ENCODE results near the gene GPBAR1.

The GPBAR1 gene

DNA sequence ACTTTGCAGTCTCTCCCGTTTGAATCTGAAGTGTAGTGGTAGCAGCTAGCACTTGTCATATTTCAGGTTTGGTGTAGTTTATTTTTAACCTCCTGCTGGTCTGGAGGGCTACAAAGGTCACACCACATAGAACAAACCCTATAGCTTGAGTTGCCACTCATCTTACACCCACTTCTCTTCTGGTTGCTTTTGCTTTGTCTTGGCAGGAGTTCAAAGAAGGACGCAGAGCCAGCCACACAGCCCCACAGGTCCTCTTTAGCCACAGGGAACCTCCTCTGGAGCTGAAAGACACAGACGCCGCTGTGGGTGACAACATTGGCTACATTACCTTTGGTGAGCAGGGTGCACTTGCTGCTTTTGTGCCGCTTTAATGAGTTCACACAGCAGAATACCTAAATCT, 15.6 kb upstream of the GPBAR1 start:
- DNase-seq = no peak

GRCh38 chr2:218249691-218250090, 11.1 kb upstream of the GPBAR1 start:
- no peak for DNase-seq

GRCh38 chr2:218252509-218253231, 8.1 kb upstream of the GPBAR1 start:
- DNase-seq = no peak

GRCh38 chr2:218253232-218253625, 7.6 kb upstream of the GPBAR1 start:
- DNase-seq = no peak

DNA sequence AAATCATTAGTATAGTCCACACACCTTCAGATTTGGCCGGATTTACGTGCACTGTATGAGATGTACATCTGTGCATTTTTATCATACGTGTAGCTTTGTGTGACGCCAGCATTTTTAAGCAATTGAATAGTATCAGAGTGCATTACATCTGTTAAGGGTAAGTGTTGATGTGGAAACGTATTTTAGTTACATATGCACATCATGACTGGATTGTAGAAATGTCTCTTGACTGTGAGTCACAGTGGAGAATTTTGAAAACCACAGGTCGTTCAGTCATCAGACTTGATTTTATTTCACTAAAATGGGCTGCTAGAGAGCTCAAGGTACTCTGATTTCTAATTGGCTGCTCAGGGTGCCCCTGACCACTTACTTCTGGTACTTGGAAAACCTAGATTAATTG, 5.4 kb upstream of the GPBAR1 start:
- no peak for DNase-seq

DNA sequence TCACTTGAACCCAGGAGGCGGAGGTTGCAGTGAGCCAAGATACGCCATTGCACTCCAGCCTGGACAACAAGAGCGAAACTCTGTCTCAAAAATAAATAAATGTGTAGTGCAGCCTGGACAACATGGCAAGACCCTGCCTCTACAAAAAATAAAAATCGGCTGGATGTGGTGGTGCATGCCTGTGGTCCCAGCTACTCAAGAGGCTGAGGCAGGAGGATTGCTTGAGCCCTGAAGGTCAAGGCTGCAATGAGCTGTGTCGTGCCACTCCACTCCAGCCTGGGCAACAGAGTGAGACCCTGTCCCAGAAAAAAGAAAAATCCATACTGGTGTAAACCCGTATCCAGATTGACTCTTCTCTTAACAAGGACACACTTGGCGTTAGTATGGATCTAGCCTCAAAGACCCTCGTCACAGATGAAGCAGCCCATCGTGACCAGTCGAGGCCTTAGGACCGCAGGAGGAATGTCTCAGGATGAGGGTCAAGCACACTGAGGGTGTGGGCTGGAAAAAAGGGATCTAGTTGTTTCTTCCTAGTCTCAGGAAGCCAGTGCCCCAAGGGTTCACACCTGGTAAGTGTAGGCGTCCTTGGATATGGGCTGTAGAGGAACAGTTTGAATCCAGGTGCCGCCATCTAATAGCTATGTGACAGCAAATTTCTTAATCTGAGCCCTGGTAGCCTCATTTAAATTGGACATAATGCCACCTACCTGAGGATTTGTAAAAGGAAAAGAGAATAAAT, 4.0 kb upstream of the GPBAR1 start:
- DNase-seq = no peak

DNA sequence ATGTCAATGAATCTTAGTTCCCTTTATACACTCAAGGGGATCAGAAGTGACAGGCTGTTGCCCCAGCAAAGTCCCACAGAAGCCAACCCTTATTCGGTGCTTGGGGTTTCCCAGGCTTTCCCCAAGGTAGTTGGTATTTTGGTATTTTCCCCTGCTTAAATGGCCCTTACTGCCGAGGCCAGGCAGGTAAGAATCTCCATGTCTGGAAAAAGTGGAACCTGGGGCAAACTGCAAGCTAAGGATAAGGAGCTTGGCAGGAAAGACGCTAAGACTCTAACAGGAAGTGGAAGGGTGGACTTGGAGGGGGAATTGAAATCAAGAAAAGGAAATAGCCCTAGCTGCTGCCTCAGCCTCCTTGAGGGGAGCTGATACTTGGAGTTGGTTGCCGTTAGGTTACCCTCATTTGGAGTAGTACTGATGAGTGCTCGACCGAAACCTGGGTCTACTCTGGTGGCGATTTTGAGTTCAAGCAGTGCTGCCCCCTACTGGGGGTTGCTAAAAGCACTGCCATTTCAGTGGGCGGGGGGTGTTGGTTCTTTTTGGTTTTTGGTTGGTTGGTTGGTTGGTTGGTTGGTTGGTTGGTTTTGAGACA, 3.3 kb upstream of the GPBAR1 start:
- DNase-seq = peak; percentile 5

GRCh38 chr2:218259099-218259961, 1.5 kb upstream of the GPBAR1 start:
- DNase-seq = no peak

- no peak for DNase-seq
Observed at GRCh38 chr2:218260166-218260565, 649 bp upstream of the GPBAR1 start.

- no peak for DNase-seq
Observed at GRCh38 chr2:218261423-218262236, 815 bp downstream of the GPBAR1 start.

DNA sequence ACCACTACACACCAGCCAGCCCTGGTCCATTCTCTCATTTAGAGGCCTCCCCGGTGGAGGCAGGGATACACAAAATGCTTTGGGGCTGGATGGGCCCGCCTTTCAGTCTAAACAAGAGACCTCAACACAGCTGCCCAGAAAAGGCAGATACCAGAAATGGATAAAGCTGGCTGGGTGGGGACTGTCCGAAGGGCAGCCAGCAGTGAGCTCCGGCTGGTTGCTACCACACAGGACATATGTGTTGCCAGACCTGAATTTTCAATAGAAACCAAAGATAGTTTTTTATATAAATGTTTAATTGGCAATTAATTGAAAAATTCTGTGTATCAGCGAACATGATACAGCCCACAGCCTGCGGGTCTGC, 1.4 kb downstream of the GPBAR1 start:
- no peak for DNase-seq

DNA sequence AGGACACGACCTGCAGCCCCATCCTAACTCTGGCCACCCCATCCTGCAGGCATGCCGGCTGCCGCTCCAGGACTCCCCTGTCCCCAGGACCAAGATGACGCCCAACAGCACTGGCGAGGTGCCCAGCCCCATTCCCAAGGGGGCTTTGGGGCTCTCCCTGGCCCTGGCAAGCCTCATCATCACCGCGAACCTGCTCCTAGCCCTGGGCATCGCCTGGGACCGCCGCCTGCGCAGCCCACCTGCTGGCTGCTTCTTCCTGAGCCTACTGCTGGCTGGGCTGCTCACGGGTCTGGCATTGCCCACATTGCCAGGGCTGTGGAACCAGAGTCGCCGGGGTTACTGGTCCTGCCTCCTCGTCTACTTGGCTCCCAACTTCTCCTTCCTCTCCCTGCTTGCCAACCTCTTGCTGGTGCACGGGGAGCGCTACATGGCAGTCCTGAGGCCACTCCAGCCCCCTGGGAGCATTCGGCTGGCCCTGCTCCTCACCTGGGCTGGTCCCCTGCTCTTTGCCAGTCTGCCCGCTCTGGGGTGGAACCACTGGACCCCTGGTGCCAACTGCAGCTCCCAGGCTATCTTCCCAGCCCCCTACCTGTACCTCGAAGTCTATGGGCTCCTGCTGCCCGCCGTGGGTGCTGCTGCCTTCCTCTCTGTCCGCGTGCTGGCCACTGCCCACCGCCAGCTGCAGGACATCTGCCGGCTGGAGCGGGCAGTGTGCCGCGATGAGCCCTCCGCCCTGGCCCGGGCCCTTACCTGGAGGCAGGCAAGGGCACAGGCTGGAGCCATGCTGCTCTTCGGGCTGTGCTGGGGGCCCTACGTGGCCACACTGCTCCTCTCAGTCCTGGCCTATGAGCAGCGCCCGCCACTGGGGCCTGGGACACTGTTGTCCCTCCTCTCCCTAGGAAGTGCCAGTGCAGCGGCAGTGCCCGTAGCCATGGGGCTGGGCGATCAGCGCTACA, 2.1 kb downstream of the GPBAR1 start:
- DNase-seq = no peak

GRCh38 chr2:218263817-218264641, 3.2 kb downstream of the GPBAR1 start:
- no peak for DNase-seq

DNA sequence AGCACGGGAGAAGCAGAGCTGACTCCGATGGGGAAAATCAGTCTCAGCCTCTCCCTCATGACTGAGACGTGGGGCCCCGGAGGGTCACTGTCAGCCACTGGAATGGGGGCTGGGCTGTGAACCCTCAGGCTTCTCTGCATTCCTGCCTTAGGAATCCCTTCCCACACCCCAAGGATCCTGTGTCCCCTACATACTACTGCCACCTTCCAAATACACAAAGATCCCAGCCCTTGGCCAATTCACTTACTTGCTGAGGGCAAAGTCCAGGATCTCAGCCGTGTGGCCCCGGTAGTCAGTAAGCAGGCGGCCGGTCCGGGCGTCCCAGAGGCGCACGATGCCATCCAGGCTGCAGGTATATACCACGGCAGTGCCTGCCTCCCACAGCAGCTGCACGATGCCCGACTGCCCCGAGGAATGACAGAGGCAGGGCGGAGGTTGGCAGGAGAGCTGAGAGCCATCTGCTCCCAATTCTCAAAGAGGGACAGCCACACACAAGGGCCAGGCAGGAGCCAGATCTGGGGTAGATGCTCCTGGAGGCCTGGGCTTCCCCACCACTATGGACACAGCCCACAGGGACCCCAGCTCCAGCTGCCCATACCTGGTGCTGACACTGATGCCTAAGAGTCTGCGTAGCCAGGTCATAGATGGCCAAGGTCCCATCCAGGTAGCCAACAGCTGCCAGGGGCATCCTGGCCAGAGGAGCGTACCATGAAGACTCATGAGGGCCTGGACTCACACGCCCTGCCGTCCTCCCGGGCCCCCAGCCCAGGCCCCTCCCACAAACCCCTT, 4.2 kb downstream of the GPBAR1 start:
- DNase-seq = no peak

GRCh38 chr2:218265626-218266025, 4.8 kb downstream of the GPBAR1 start:
- DNase-seq = no peak

- no peak for DNase-seq
Observed at GRCh38 chr2:218266316-218266979, 5.6 kb downstream of the GPBAR1 start.

- DNase-seq = no peak
Observed at GRCh38 chr2:218267259-218267658, 6.4 kb downstream of the GPBAR1 start.

DNA sequence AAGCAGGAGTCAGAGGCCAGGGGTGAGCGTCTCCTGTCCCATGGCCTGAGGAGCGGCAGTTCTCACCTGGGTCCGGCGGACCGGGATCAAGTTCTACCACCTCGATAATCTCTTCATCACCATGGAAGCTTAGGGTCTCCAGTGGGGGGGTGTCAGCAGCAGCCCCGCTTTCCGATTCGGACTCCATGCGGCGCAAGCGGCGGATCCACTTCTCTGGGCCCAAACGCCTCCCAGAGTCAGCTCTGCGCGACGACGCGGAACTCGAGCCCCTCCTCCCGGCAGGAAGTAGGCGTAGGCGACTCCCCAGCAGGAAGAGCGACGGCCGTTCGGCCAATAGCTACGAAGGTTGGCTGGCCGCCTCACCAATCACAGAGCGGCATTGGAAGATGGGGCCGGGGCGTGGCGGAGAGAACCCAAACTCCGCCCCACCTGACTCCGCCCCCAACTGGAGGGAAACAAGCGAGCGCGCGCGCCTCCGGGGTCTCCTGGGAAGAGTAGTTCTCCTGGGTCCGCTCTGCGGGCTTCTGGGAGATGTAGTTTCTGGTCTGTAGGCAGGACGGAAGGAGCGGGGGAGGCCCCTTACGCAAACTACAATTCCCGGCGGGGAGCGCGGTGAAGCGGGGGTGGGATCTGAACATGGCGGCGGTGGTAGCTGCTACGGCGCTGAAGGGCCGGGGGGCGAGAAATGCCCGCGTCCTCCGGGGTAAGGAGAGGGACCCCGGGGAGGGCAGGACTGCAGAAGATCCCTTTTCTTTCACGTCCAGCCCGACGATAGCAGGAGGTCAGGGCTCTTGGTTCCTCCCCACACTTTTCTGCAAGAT, 9.3 kb downstream of the GPBAR1 start, which contains the start of the genes AAMP and PNKD:
TSS of gene AAMP (minus strand) at position 238 of the 821 bp plus-strand sequence. CDS start at position 187, 51 bp downstream.
TSS of gene PNKD (plus strand) at position 620 of the 821 bp plus-strand sequence. CDS start at position 637, 17 bp downstream.
- DNase-seq = peak; percentile 99
